ENCODE results near the gene UBE2B.

GRCh38 chr5:134432677-134433359 is 61.4 kb downstream of the UBE2B start:
- no peak for TF ChIP-seq EP300 (IDR thresholded peaks at IDR 0.05; ENCODE audit: low read depth)
- TF ChIP-seq, protein P1, sequence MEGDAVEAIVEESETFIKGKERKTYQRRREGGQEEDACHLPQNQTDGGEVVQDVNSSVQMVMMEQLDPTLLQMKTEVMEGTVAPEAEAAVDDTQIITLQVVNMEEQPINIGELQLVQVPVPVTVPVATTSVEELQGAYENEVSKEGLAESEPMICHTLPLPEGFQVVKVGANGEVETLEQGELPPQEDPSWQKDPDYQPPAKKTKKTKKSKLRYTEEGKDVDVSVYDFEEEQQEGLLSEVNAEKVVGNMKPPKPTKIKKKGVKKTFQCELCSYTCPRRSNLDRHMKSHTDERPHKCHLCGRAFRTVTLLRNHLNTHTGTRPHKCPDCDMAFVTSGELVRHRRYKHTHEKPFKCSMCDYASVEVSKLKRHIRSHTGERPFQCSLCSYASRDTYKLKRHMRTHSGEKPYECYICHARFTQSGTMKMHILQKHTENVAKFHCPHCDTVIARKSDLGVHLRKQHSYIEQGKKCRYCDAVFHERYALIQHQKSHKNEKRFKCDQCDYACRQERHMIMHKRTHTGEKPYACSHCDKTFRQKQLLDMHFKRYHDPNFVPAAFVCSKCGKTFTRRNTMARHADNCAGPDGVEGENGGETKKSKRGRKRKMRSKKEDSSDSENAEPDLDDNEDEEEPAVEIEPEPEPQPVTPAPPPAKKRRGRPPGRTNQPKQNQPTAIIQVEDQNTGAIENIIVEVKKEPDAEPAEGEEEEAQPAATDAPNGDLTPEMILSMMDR (IDR thresholded peaks at IDR 0.05) = no peak
- TF ChIP-seq POLR2A (IDR thresholded peaks at IDR 0.05) = no peak
